ENCODE measurements around the gene LIME1. TPM values are rescaled to one million over a fixed set of nuclear protein-coding genes. Genes with fewer than 3 reads are reported as not detected.

LIME1 gene
- total RNA-seq, 1 experiment from 2014 or later: 27.4 TPM

DNA sequence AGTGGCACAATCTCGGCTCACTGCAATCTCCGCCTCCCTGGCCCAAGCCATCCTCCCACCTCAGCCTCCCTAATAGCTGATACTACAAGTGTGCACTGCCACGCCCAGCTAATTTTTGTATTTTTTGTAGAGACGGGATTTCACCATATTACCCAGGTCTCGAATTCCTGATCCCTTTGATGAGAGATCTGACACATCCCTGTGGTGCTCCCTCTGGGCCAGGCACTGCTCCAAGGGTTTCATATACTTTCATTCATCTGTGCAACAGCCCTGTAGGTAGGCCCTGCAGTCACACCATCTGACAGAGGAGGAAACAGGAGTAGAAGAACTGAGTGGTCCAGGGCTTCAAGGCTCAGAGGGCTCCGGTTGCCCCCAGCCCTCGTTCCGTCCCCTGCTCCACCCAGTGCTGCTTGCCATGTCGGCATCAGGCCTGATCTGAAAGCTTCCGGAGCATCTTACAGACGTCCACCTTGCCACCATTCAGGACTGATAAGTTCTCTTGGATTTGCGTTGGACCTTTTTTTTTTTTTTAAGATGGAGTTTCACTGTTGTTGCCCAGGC, 25.3 kb upstream of the LIME1 start:
- no peaks in the 10 kb centered on the region for H3K27me3 ChIP-seq (ENCODE audit: insufficient read depth, low read length)
- DNase-seq (ENCODE audit: low read depth, low spot score) (no peak), ATAC-seq (no peak)
- ChIA-PET CTCF (interaction anchor here (0.7 kb wide), 1 partner anchor 327 kb away, joined by 3 read pairs; no protein-coding TSS in a partner anchor), RAD21 (ENCODE audit: low non-redundant PET in 1 of 2, low total read pairs in 2 of 2, uncharacterized antibody in 2 of 2, unreplicated experiment in 2 of 2) (interaction anchor here in 1 of 2 experiments (0.7 kb wide), 1 partner anchor 28 kb away, joined by 3 read pairs; no protein-coding TSS in a partner anchor), POLR2A (no interaction called here)
- H3K4me3 ChIP-seq (replicated peaks in 1 of 2; ENCODE audit: low read depth in 1 of 2, low read length in 2 of 2): no peak overlapping the region
- no peak overlapping the region for H3K9ac ChIP-seq (ENCODE audit: low read length)
- no peak overlapping the region for H3K4me2 ChIP-seq (ENCODE audit: low read length)
- peaks cover 9 to 48% of the 10 kb centered on the region in 2 experiments for H3K36me3 ChIP-seq (ENCODE audit: control insufficient read depth in 1 of 2, insufficient read depth in 2 of 2, low read length in 2 of 2)
- H2AFZ ChIP-seq (ENCODE audit: low read depth, low read length, poor library complexity, severe bottlenecking): no peak overlapping the region
- H3K79me2 ChIP-seq (ENCODE audit: insufficient read depth, low read length): peaks cover 92% of the 10 kb centered on the region
- intact Hi-C loops (cut with micrococcal nuclease): no loop called here
- peaks cover 0 to 6% of the 10 kb centered on the region in 2 experiments; a peak in 1 of 4 replicates for H3K9me3 ChIP-seq (ENCODE audit: control insufficient read depth in 1 of 2, insufficient read depth in 1 of 2, low read depth in 1 of 2, low read length in 2 of 2)
- peaks cover 10 to 17% of the 10 kb centered on the region in 2 experiments for H3K4me1 ChIP-seq (ENCODE audit: control insufficient read depth in 1 of 2, insufficient read depth in 2 of 2, low read length in 2 of 2)
- H4K20me1 ChIP-seq (ENCODE audit: insufficient read depth): no peaks in the 10 kb centered on the region
- no peaks in the 10 kb centered on the region for H3K9me2 ChIP-seq (ENCODE audit: insufficient read depth)
- TF ChIP-seq ZNF274 (IDR thresholded peaks at IDR 0.05; ENCODE audit: low read depth, low read length) (no peak), TCF7L2 (IDR thresholded peaks at IDR 0.05; ENCODE audit: borderline replicate concordance, extremely low read depth, insufficient read depth, insufficient read length) (no peak), ZBTB33 (IDR thresholded peaks at IDR 0.05; ENCODE audit: extremely low read depth, insufficient replicate concordance, low read length) (no peak)
- TF ChIP-seq, protein P1, sequence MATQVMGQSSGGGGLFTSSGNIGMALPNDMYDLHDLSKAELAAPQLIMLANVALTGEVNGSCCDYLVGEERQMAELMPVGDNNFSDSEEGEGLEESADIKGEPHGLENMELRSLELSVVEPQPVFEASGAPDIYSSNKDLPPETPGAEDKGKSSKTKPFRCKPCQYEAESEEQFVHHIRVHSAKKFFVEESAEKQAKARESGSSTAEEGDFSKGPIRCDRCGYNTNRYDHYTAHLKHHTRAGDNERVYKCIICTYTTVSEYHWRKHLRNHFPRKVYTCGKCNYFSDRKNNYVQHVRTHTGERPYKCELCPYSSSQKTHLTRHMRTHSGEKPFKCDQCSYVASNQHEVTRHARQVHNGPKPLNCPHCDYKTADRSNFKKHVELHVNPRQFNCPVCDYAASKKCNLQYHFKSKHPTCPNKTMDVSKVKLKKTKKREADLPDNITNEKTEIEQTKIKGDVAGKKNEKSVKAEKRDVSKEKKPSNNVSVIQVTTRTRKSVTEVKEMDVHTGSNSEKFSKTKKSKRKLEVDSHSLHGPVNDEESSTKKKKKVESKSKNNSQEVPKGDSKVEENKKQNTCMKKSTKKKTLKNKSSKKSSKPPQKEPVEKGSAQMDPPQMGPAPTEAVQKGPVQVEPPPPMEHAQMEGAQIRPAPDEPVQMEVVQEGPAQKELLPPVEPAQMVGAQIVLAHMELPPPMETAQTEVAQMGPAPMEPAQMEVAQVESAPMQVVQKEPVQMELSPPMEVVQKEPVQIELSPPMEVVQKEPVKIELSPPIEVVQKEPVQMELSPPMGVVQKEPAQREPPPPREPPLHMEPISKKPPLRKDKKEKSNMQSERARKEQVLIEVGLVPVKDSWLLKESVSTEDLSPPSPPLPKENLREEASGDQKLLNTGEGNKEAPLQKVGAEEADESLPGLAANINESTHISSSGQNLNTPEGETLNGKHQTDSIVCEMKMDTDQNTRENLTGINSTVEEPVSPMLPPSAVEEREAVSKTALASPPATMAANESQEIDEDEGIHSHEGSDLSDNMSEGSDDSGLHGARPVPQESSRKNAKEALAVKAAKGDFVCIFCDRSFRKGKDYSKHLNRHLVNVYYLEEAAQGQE (IDR thresholded peaks at IDR 0.05; ENCODE audit: low read depth): no peak
- TF ChIP-seq, protein P2, sequence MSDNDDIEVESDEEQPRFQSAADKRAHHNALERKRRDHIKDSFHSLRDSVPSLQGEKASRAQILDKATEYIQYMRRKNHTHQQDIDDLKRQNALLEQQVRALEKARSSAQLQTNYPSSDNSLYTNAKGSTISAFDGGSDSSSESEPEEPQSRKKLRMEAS (IDR thresholded peaks at IDR 0.05): no peak
- no peak overlapping the region for H3K27ac ChIP-seq (ENCODE audit: low read depth, low read length)
- BruUV-seq (replicated peaks): no TSS peak
